ENCODE data around the gene MTERF4.

MTERF4 gene

GRCh38 chr2:241142063-241142462 is 40.0 kb upstream of the MTERF4 start:
- Histone ChIP-seq H4K20me1 (ENCODE audit: insufficient read depth, low read length) (no peaks in the 10 kb centered on the region), H3K36me3 (replicated peaks; ENCODE audit: insufficient read depth, low read length) (no peaks in the 10 kb centered on the region), H3F3A (ENCODE audit: insufficient read depth, low read length) (no peaks in the 10 kb centered on the region), H3K9me2 (replicated peaks; ENCODE audit: insufficient read depth, low read length) (no peaks in the 10 kb centered on the region), H3K4me2 (ENCODE audit: low read depth, low read length) (no peak overlapping the region), H3K9ac (ENCODE audit: low read length) (no peak overlapping the region), H2AFZ (ENCODE audit: low read length) (no peak overlapping the region), H3K9me3 (replicated peaks; ENCODE audit: insufficient read depth, low read length) (no peaks in the 10 kb centered on the region), H3K4me1 (ENCODE audit: low read length) (no peaks in the 10 kb centered on the region), H3K27me3 (replicated peaks; ENCODE audit: insufficient read depth, low read length) (no peaks in the 10 kb centered on the region), H3K4me3 (ENCODE audit: low read length) (no peak overlapping the region), H3K27ac (ENCODE audit: low read length) (no peak overlapping the region), H3K79me2 (ENCODE audit: low read length) (no peaks in the 10 kb centered on the region)
- no peak for DNase-seq
- TF ChIP-seq EZH2 (optimal IDR thresholded peaks at IDR 0.05; ENCODE audit: low read depth, low read length) (no peak), EZH2phosphoT487 (IDR thresholded peaks at IDR 0.05; ENCODE audit: low read length) (no peak)

- H3K27me3 ChIP-seq (replicated peaks; ENCODE audit: insufficient read depth, low read length): no peaks in the 10 kb centered on the region
- no peak for DNase-seq
- no peaks in the 10 kb centered on the region for H3K36me3 ChIP-seq (replicated peaks; ENCODE audit: insufficient read depth, low read length)
- no peaks in the 10 kb centered on the region for H4K20me1 ChIP-seq (ENCODE audit: insufficient read depth, low read length)
- H3K4me2 ChIP-seq (ENCODE audit: low read depth, low read length): no peak overlapping the region
- no peak overlapping the region for H3K27ac ChIP-seq (ENCODE audit: low read length)
- H3K9me2 ChIP-seq (replicated peaks; ENCODE audit: insufficient read depth, low read length): no peaks in the 10 kb centered on the region
- no peak overlapping the region for H3K9ac ChIP-seq (ENCODE audit: low read length)
- TF ChIP-seq CTCF (IDR thresholded peaks at IDR 0.05; ENCODE audit: low read length) (no peak), EZH2phosphoT487 (IDR thresholded peaks at IDR 0.05; ENCODE audit: low read length) (no peak), EZH2 (optimal IDR thresholded peaks at IDR 0.05; ENCODE audit: low read depth, low read length) (no peak)
- no peaks in the 10 kb centered on the region for H3F3A ChIP-seq (ENCODE audit: insufficient read depth, low read length)
- no peaks in the 10 kb centered on the region for H3K79me2 ChIP-seq (ENCODE audit: low read length)
- no peaks in the 10 kb centered on the region for H3K9me3 ChIP-seq (replicated peaks; ENCODE audit: insufficient read depth, low read length)
- H3K4me3 ChIP-seq (ENCODE audit: low read length): no peak overlapping the region
- no peak overlapping the region for H2AFZ ChIP-seq (ENCODE audit: low read length)
- H3K4me1 ChIP-seq (ENCODE audit: low read length): no peaks in the 10 kb centered on the region
Observed at GRCh38 chr2:241141214-241141770, 39.2 kb upstream of the MTERF4 start.

- TF ChIP-seq EZH2phosphoT487 (IDR thresholded peaks at IDR 0.05; ENCODE audit: low read length): no peak
- TF ChIP-seq EZH2 (optimal IDR thresholded peaks at IDR 0.05; ENCODE audit: low read depth, low read length): no peak
- TF ChIP-seq CTCF (IDR thresholded peaks at IDR 0.05; ENCODE audit: low read length): no peak
- no peaks in the 10 kb centered on the region for H3F3A ChIP-seq (ENCODE audit: insufficient read depth, low read length)
- H3K36me3 ChIP-seq (replicated peaks; ENCODE audit: insufficient read depth, low read length): no peaks in the 10 kb centered on the region
- no peaks in the 10 kb centered on the region for H3K9me2 ChIP-seq (replicated peaks; ENCODE audit: insufficient read depth, low read length)
- H3K9ac ChIP-seq (ENCODE audit: low read length): no peak overlapping the region
- no peak for DNase-seq
- no peak overlapping the region for H3K4me2 ChIP-seq (ENCODE audit: low read depth, low read length)
- no peak overlapping the region for H3K4me3 ChIP-seq (ENCODE audit: low read length)
- no peaks in the 10 kb centered on the region for H4K20me1 ChIP-seq (ENCODE audit: insufficient read depth, low read length)
- no peak overlapping the region for H3K27ac ChIP-seq (ENCODE audit: low read length)
- no peaks in the 10 kb centered on the region for H3K4me1 ChIP-seq (ENCODE audit: low read length)
- H3K9me3 ChIP-seq (replicated peaks; ENCODE audit: insufficient read depth, low read length): no peaks in the 10 kb centered on the region
- H3K27me3 ChIP-seq (replicated peaks; ENCODE audit: insufficient read depth, low read length): no peaks in the 10 kb centered on the region
- H3K79me2 ChIP-seq (ENCODE audit: low read length): no peaks in the 10 kb centered on the region
- H2AFZ ChIP-seq (ENCODE audit: low read length): no peak overlapping the region
Observed at GRCh38 chr2:241140445-241140840, 38.4 kb upstream of the MTERF4 start.

Measured in MM.1S (cell line).